GM12878 (cell line): ENCODE measurements around the gene C16orf74. TPM values are rescaled to one million over a fixed set of nuclear protein-coding genes. Genes with fewer than 3 reads are reported as not detected.

Experiments
- CHD4 ChIP-seq: fragments of 200-600 bp; sonication (generic); IDR thresholded peaks from 2 replicates; pipeline ENCODE4 v1.6.1; 2016; ENCODE audit warnings: mild to moderate bottlenecking
- HDGF ChIP-seq: fragments of 450-650 bp; IDR thresholded peaks from 2 replicates; pipeline ENCODE4 v1.6.1; 2016; ENCODE audit warnings: antibody characterized with exemption
- MYB ChIP-seq: fragments of 150-350 bp; IDR thresholded peaks from 2 replicates; pipeline ENCODE4 v1.6.1; 2014; ENCODE audit warnings: mild to moderate bottlenecking, low read depth, low read length, borderline replicate concordance
- PBX3 ChIP-seq: IDR thresholded peaks from 2 replicates; pipeline ENCODE4 v1.6.1; 2011; ENCODE audit warnings: mild to moderate bottlenecking, low read depth, low read length, moderate library complexity; ENCODE audit not compliant: insufficient replicate concordance
- POLR2AphosphoS5 ChIP-seq: IDR thresholded peaks from 2 replicates; pipeline ENCODE4 v1.6.1; 2011; ENCODE audit warnings: mild to moderate bottlenecking, low read length, inconsistent platforms
- TARDBP ChIP-seq: IDR thresholded peaks from 2 replicates; pipeline ENCODE4 v1.6.1; 2016; ENCODE audit warnings: borderline replicate concordance
- ZNF24 ChIP-seq: fragments of 450-650 bp; IDR thresholded peaks from 2 replicates; pipeline ENCODE4 v1.6.1; 2017; ENCODE audit warnings: antibody characterized with exemption, mild to moderate bottlenecking
- polyA plus RNA-seq, 11 experiments: library from polyadenylated mRNA; depleted of rRNA in 4 of 11; unstranded in 6 of 11; stranded (reverse) in 5 of 11; fragments of >200 nt; fragmentation: Nextera tagmentation in 4 of 11; fragmentation: Illumina TruSeq in 1 of 11; extraction: Ambion mirVana in 4 of 11; extraction: Trizol in 1 of 11; gene quantifications; 1 replicate in 1 of 11; 2 replicates in 10 of 11; pipeline versions ENCODE4 v1.2.1 to v1.2.3, GENCODE V29; 2011 to 2016; ENCODE audit warnings: inconsistent platforms in 2 of 11, missing spikeins in 2 of 11, low read depth in 1 of 11
- total RNA-seq, 4 experiments: library from RNA; depleted of rRNA in 3 of 4; stranded (reverse); fragments of >200 nt in 3 of 4; fragmentation: Illumina TruSeq in 1 of 4; extraction: Trizol in 1 of 4; gene quantifications; 2 replicates each; pipeline versions ENCODE4 v1.2.1 to v1.2.3, GENCODE V29; 2013 to 2021
- TF ChIP-seq, protein P1 (sequence below): IDR thresholded peaks from 2 replicates; pipeline ENCODE4 v1.6.1; 2011; ENCODE audit warnings: low read depth, low read length, improper control_type of control experiment, borderline replicate concordance
- TF ChIP-seq, protein P2 (sequence below): fragments of 450-650 bp; IDR thresholded peaks from 2 replicates; pipeline ENCODE4 v1.6.1; 2018; ENCODE audit warnings: mild to moderate bottlenecking, low read depth, moderate library complexity; ENCODE audit not compliant: partially characterized antibody

C16orf74 gene
- total and polyA plus RNA-seq, 10 of the 15 experiments (the other 5 are each of a cell fraction or from before 2014, with no cell fraction given): 0.23 to 20.1 (median 6.8) TPM

DNA sequence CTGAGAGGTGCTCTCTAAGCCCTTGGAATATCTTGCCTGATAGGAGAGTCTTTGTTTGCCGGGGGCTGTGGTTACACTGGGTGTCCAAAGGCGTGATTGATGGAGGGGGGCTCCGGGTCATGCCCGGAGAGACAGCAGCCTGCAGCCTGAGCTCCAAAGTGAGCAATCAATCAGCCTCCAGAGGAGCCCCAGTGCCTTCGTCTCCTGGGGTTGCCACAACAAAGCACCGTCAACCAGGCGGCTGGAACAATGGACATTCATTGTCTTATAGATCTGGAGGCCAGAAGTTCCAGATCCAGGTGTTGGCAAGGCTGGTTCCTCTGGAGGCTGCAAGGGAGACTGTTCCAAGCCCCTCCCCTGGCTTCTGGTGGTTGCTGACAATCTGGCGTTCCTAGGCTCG, 38.1 kb downstream of the C16orf74 start (continued):
- TF ChIP-seq PBX3 (no peak), ZNF24 (no peak), CHD4 (no peak), MYB (no peak), TARDBP (no peak), HDGF (no peak), POLR2AphosphoS5 (no peak)
- TF ChIP-seq, protein P1, sequence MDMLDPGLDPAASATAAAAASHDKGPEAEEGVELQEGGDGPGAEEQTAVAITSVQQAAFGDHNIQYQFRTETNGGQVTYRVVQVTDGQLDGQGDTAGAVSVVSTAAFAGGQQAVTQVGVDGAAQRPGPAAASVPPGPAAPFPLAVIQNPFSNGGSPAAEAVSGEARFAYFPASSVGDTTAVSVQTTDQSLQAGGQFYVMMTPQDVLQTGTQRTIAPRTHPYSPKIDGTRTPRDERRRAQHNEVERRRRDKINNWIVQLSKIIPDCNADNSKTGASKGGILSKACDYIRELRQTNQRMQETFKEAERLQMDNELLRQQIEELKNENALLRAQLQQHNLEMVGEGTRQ: no peak
- TF ChIP-seq, protein P2, sequence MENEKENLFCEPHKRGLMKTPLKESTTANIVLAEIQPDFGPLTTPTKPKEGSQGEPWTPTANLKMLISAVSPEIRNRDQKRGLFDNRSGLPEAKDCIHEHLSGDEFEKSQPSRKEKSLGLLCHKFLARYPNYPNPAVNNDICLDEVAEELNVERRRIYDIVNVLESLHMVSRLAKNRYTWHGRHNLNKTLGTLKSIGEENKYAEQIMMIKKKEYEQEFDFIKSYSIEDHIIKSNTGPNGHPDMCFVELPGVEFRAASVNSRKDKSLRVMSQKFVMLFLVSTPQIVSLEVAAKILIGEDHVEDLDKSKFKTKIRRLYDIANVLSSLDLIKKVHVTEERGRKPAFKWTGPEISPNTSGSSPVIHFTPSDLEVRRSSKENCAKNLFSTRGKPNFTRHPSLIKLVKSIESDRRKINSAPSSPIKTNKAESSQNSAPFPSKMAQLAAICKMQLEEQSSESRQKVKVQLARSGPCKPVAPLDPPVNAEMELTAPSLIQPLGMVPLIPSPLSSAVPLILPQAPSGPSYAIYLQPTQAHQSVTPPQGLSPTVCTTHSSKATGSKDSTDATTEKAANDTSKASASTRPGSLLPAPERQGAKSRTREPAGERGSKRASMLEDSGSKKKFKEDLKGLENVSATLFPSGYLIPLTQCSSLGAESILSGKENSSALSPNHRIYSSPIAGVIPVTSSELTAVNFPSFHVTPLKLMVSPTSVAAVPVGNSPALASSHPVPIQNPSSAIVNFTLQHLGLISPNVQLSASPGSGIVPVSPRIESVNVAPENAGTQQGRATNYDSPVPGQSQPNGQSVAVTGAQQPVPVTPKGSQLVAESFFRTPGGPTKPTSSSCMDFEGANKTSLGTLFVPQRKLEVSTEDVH: no peak
